Measurements from ENCODE around the gene TOMM40L.

- TF ChIP-seq CTCF (IDR thresholded peaks at IDR 0.05) (no peak), POLR2A (IDR thresholded peaks at IDR 0.05) (no peak)
Observed at GRCh38 chr1:161215076-161215475, 10.8 kb upstream of the TOMM40L start, which contains the start of gene FCER1G.

All from uterus (tissue), 2 donors.